Liver (tissue), 9 donors: ENCODE results near the gene ACOXL. TPM values are rescaled to one million over a fixed set of nuclear protein-coding genes. Genes with fewer than 3 reads are reported as not detected.

ENCODE experiments used
- DNase-seq: peaks from one replicate; pipeline ENCODE4 v3.0.0-alpha.2; 2017; ENCODE audit warnings: low spot score
- H3K27ac ChIP-seq, 2 donors: one replicate each; pipeline ENCODE4 v1.7.0; 2013; ENCODE audit warnings: inconsistent platforms in 2 of 2, low read length in 2 of 2, control low read depth in 1 of 2, low read depth in 1 of 2, mild to moderate bottlenecking in 1 of 2
- H3K27me3 ChIP-seq, 4 donors: one replicate each; pipeline versions ENCODE4 v1.6.1 to v1.7.0; 2013; ENCODE audit warnings: low read length in 3 of 4, inconsistent platforms in 1 of 4, mild to moderate bottlenecking in 1 of 4, moderate library complexity in 1 of 4; ENCODE audit not compliant: control insufficient read depth in 4 of 4, insufficient read depth in 4 of 4
- H3K36me3 ChIP-seq, 4 donors: one replicate each; pipeline versions ENCODE4 v1.6.1 to v1.7.0; 2013; ENCODE audit warnings: low read length in 3 of 4, mild to moderate bottlenecking in 3 of 4, low read depth in 1 of 4, moderate library complexity in 1 of 4; ENCODE audit not compliant: control insufficient read depth in 4 of 4, insufficient read depth in 3 of 4
- H3K4me1 ChIP-seq, 4 donors: one replicate each; pipeline versions ENCODE4 v1.6.1 to v1.7.0; 2013; ENCODE audit warnings: low read length in 3 of 4, mild to moderate bottlenecking in 3 of 4, moderate library complexity in 1 of 4; ENCODE audit not compliant: control insufficient read depth in 4 of 4, insufficient read depth in 4 of 4
- H3K4me3 ChIP-seq, 3 donors: one replicate each; pipeline versions ENCODE4 v1.6.1 to v1.7.0; 2013; ENCODE audit warnings: low read length in 3 of 3, control low read depth in 1 of 3, low read depth in 1 of 3, mild to moderate bottlenecking in 1 of 3
- H3K9ac ChIP-seq, 2 donors: one replicate each; pipeline ENCODE4 v1.7.0; 2013; ENCODE audit warnings: low read length in 2 of 2, mild to moderate bottlenecking in 2 of 2, moderate library complexity in 2 of 2, control low read depth in 1 of 2, low read depth in 1 of 2
- H3K9me3 ChIP-seq, 4 donors: one replicate each; pipeline versions ENCODE4 v1.6.1 to v1.7.0; 2013; ENCODE audit warnings: low read length in 3 of 4; ENCODE audit not compliant: control insufficient read depth in 4 of 4
- ATF3 ChIP-seq: IDR thresholded peaks from 2 replicates; pipeline ENCODE4 v1.6.1; 2016; ENCODE audit warnings: antibody characterized with exemption
- CTCF ChIP-seq: fragments of 150-350 bp; IDR thresholded peaks from 2 replicates; pipeline ENCODE4 v1.5.1; 2017; ENCODE audit warnings: improper control_type of control experiment, low read depth, low read length; ENCODE audit not compliant: missing input control
- EGR1 ChIP-seq, 2 donors: IDR thresholded peaks; 2 replicates each; pipeline ENCODE4 v1.6.1; 2016 to 2018; ENCODE audit warnings: antibody characterized with exemption in 2 of 2, low read depth in 2 of 2
- FOXA1 ChIP-seq: IDR thresholded peaks from 2 replicates; pipeline ENCODE4 v1.6.1; 2016; ENCODE audit warnings: antibody characterized with exemption
- GABPA ChIP-seq, 2 donors: IDR thresholded peaks in 1 of 2; conservative IDR thresholded peaks in 1 of 2; 2 replicates each; pipeline ENCODE4 v1.6.1; 2016; ENCODE audit warnings: antibody characterized with exemption in 2 of 2, mild to moderate bottlenecking in 1 of 2, moderate library complexity in 1 of 2
- HNF4A ChIP-seq, 2 donors: conservative IDR thresholded peaks; 2 replicates each; pipeline ENCODE4 v1.6.1; 2016; ENCODE audit warnings: antibody characterized with exemption in 2 of 2, mild to moderate bottlenecking in 2 of 2
- JUND ChIP-seq, 2 donors: IDR thresholded peaks; 2 replicates each; pipeline ENCODE4 v1.6.1; 2016; ENCODE audit warnings: antibody characterized with exemption in 2 of 2
- MAX ChIP-seq: IDR thresholded peaks from 2 replicates; pipeline ENCODE4 v1.6.1; 2016; ENCODE audit warnings: antibody characterized with exemption
- NR2F2 ChIP-seq: IDR thresholded peaks from 2 replicates; pipeline ENCODE4 v1.6.1; 2016; ENCODE audit warnings: antibody characterized with exemption
- RAD21 ChIP-seq, 2 donors: IDR thresholded peaks; 2 replicates each; pipeline ENCODE4 v1.6.1; 2016; ENCODE audit warnings: antibody characterized with exemption in 2 of 2, mild to moderate bottlenecking in 2 of 2
- REST ChIP-seq: IDR thresholded peaks from 2 replicates; pipeline ENCODE4 v1.6.1; 2016; ENCODE audit warnings: antibody characterized with exemption, mild to moderate bottlenecking
- RXRA ChIP-seq, 2 donors: IDR thresholded peaks; 2 replicates each; pipeline ENCODE4 v1.6.1; 2017 to 2018; ENCODE audit warnings: antibody characterized with exemption in 2 of 2, mild to moderate bottlenecking in 1 of 2
- SP1 ChIP-seq: IDR thresholded peaks from 2 replicates; pipeline ENCODE4 v1.6.1; 2018; ENCODE audit warnings: antibody characterized with exemption, mild to moderate bottlenecking
- ZBTB33 ChIP-seq: IDR thresholded peaks from 2 replicates; pipeline ENCODE4 v1.6.1; 2016; ENCODE audit warnings: antibody characterized with exemption
- WGBS: extraction: QIAGEN DNeasy Blood & Tissue Kit; methylation state at CpG from one replicate; pipeline ENCODE4 v1.1.7; 2013; 5-methylcytosine and 5-hydroxymethylcytosine counted together
- polyA plus RNA-seq, 2 donors: library from polyadenylated mRNA; stranded (reverse) in 1 of 2; unstranded in 1 of 2; fragments of 200-250 nt in 1 of 2; fragments of >200 nt in 1 of 2; fragmentation: Nextera tagmentation in 1 of 2; extraction: Ambion mirVana in 1 of 2; gene quantifications; one replicate each; pipeline versions ENCODE4 v1.2.1 to v1.2.3, GENCODE V29; 2013 to 2015
- total RNA-seq, 2 donors: library from RNA; depleted of rRNA; stranded (reverse); fragments of >200 nt; gene quantifications; one replicate each; pipeline ENCODE4 v1.2.3, GENCODE V29; 2014
- donor health status: healthy.
- donor health status: healthy.
- donor health status: healthy.
- donor health status: healthy.
- donor health status: healthy.

Gene ACOXL
- total and polyA plus RNA-seq, 4 donors: 0.07 TPM; not detected in 3

GRCh38 chr2:111068435-111069058 lies 336.2 kb downstream of the ACOXL start:
- H3K36me3 ChIP-seq: no peaks in the 10 kb centered on the region
- H3K27me3 ChIP-seq: no peaks in the 10 kb centered on the region
- H3K9ac ChIP-seq: no peak overlapping the region
- no peaks in the 10 kb centered on the region for H3K9me3 ChIP-seq
- 75% methylated on average over 4 of the region's 4 CpGs for WGBS
- H3K4me3 ChIP-seq: no peak overlapping the region
- no peak overlapping the region for H3K27ac ChIP-seq
- TF ChIP-seq RAD21 (IDR thresholded peaks at IDR 0.05): no peak
- no peak for TF ChIP-seq CTCF
- no peak for TF ChIP-seq ZBTB33
- TF ChIP-seq ATF3: no peak
- no peak for TF ChIP-seq SP1
- no peak for TF ChIP-seq FOXA1
- TF ChIP-seq NR2F2: no peak
- no peak for TF ChIP-seq REST
- no peak for TF ChIP-seq RXRA (IDR thresholded peaks at IDR 0.05)
- TF ChIP-seq HNF4A (conservative IDR thresholded peaks at IDR 0.05): no peak
- no peak for TF ChIP-seq MAX
- no peak for TF ChIP-seq JUND (IDR thresholded peaks at IDR 0.05)
- TF ChIP-seq EGR1 (IDR thresholded peaks at IDR 0.05; ENCODE audit: low read depth in 2 of 2): no peak
- DNase-seq: no peak
- H3K4me1 ChIP-seq: no peaks in the 10 kb centered on the region

- WGBS: 94% methylated on average over 3 of the region's 3 CpGs
- H3K9ac ChIP-seq: no peak overlapping the region
- no peak overlapping the region for H3K4me3 ChIP-seq
- no peak for TF ChIP-seq GABPA (IDR thresholded peaks at IDR 0.05 in 1 of 2, conservative IDR thresholded peaks at IDR 0.05 in 1 of 2)
- TF ChIP-seq FOXA1: no peak
- no peak for TF ChIP-seq NR2F2
- TF ChIP-seq JUND (IDR thresholded peaks at IDR 0.05): no peak
- H3K4me1 ChIP-seq: no peaks in the 10 kb centered on the region
- H3K27me3 ChIP-seq: no peaks in the 10 kb centered on the region
- H3K9me3 ChIP-seq: peaks cover 0 to 6% (median 3%) of the 10 kb centered on the region in 4 donors
- H3K36me3 ChIP-seq: no peaks in the 10 kb centered on the region
- H3K27ac ChIP-seq: no peak overlapping the region
- DNase-seq: no peak
Observed at GRCh38 chr2:111069722-111070121, 337.3 kb downstream of the ACOXL start.
